Trophoblast cell (in vitro differentiated cells and primary cell): ENCODE data around the gene EPB41L2.

Experiments used
- DNase-seq, 2 donors: peaks; one replicate each; pipeline ENCODE4 v3.0.0-alpha.2; 2016
- H2AFZ ChIP-seq: 2 replicates; pipeline ENCODE4 v1.6.1; 2013; ENCODE audit warnings: low read length, moderate library complexity, mild to moderate bottlenecking; ENCODE audit not compliant: insufficient read depth, poor library complexity
- H2AK5ac ChIP-seq: 2 replicates; pipeline ENCODE4 v1.6.1; 2013; ENCODE audit warnings: mild to moderate bottlenecking, low read length
- H2BK120ac ChIP-seq: 2 replicates; pipeline ENCODE4 v1.6.1; 2013; ENCODE audit warnings: low read length, mild to moderate bottlenecking, moderate library complexity; ENCODE audit not compliant: insufficient read depth, poor library complexity
- H2BK12ac ChIP-seq: 2 replicates; pipeline ENCODE4 v1.6.1; 2013; ENCODE audit warnings: mild to moderate bottlenecking, low read length, moderate library complexity
- H2BK5ac ChIP-seq: 2 replicates; pipeline ENCODE4 v1.6.1; 2013; ENCODE audit warnings: low read length, low read depth, moderate library complexity, mild to moderate bottlenecking; ENCODE audit not compliant: poor library complexity
- H3K14ac ChIP-seq: 2 replicates; pipeline ENCODE4 v1.6.1; 2013; ENCODE audit warnings: mild to moderate bottlenecking, low read length
- H3K18ac ChIP-seq: 2 replicates; pipeline ENCODE4 v1.6.1; 2013; ENCODE audit warnings: mild to moderate bottlenecking, low read length
- H3K23ac ChIP-seq: 2 replicates; pipeline ENCODE4 v1.6.1; 2013; ENCODE audit warnings: low read length
- H3K27ac ChIP-seq: 2 replicates; pipeline ENCODE4 v1.5.1; 2013; ENCODE audit warnings: low read depth, mild to moderate bottlenecking, inconsistent platforms, low read length, moderate library complexity
- H3K27me3 ChIP-seq: 2 replicates; pipeline ENCODE4 v1.6.1; 2013; ENCODE audit warnings: inconsistent platforms, mild to moderate bottlenecking, low read length, moderate library complexity; ENCODE audit not compliant: insufficient read depth
- H3K36me3 ChIP-seq, 2 experiments: 1 replicate in 1 of 2; 2 replicates in 1 of 2; pipeline ENCODE4 v1.6.1; 2013; ENCODE audit warnings: low read length in 2 of 2, mild to moderate bottlenecking in 2 of 2, moderate library complexity in 1 of 2; ENCODE audit not compliant: insufficient read depth in 2 of 2, control insufficient read depth in 1 of 2
- H3K4ac ChIP-seq: 2 replicates; pipeline ENCODE4 v1.6.1; 2013; ENCODE audit warnings: low read depth, mild to moderate bottlenecking, low read length, moderate library complexity
- H3K4me1 ChIP-seq, 2 experiments: 1 replicate in 1 of 2; 2 replicates in 1 of 2; pipeline ENCODE4 v1.6.1; 2013; ENCODE audit warnings: low read length in 2 of 2, mild to moderate bottlenecking in 2 of 2, moderate library complexity in 1 of 2; ENCODE audit not compliant: insufficient read depth in 2 of 2, control insufficient read depth in 1 of 2
- H3K4me2 ChIP-seq: 2 replicates; pipeline ENCODE4 v1.6.1; 2013; ENCODE audit warnings: inconsistent platforms, mild to moderate bottlenecking, low read length, moderate library complexity
- H3K4me3 ChIP-seq: 2 replicates; pipeline ENCODE4 v1.5.1; 2013; ENCODE audit warnings: mild to moderate bottlenecking, low read depth, low read length, inconsistent platforms
- H3K79me1 ChIP-seq: one replicate; pipeline ENCODE4 v1.6.1; 2013; ENCODE audit warnings: low read length
- H3K79me2 ChIP-seq: 2 replicates; pipeline ENCODE4 v1.6.1; 2013; ENCODE audit warnings: low read length, mild to moderate bottlenecking; ENCODE audit not compliant: control insufficient read depth, insufficient read depth, poor library complexity
- H3K9ac ChIP-seq: 2 replicates; pipeline ENCODE4 v1.6.1; 2013; ENCODE audit warnings: mild to moderate bottlenecking, low read length
- H3K9me3 ChIP-seq: 2 replicates; pipeline ENCODE4 v1.6.1; 2013; ENCODE audit warnings: low read depth, mild to moderate bottlenecking, control low read depth, inconsistent platforms, low read length; ENCODE audit not compliant: insufficient read depth
- H4K12ac ChIP-seq: 2 replicates; pipeline ENCODE4 v1.6.1; 2013; ENCODE audit warnings: low read depth, mild to moderate bottlenecking, low read length, moderate library complexity
- H4K8ac ChIP-seq: 2 replicates; pipeline ENCODE4 v1.6.1; 2013; ENCODE audit warnings: low read depth, mild to moderate bottlenecking, low read length, moderate library complexity
- H4K91ac ChIP-seq: one replicate; pipeline ENCODE4 v1.6.1; 2013; ENCODE audit warnings: low read depth, mild to moderate bottlenecking, low read length, moderate library complexity
- WGBS: extraction: QIAGEN DNeasy Blood & Tissue Kit; methylation state at CpG from one replicate; pipeline ENCODE4 v1.1.7; 2013; ENCODE audit warnings: missing lambda C conversion rate; ENCODE audit not compliant: insufficient read length, insufficient coverage; ENCODE audit errors: extremely low coverage; 5-methylcytosine and 5-hydroxymethylcytosine counted together

The EPB41L2 gene

DNA sequence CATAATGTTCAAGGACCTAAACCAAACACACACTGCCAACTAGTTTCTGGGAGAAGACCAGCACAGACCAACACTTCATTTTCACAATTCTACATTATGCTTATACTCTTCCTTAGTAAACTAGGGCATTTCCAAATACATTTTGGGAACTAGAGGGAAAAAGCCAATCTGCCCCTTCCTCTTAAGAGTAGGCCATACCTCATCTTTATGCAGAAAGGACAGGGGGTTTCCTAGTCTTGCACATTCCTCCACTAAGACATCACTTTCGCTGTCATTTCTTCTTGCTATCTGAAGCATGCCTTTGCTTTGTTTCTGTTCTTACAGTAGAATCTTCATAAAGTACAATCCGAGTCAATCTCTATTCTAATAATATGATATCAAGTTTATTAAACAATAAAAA is 130.1 kb downstream of the EPB41L2 start:
- no peak overlapping the region for H3K9ac ChIP-seq
- H3K23ac ChIP-seq, result no peak overlapping the region
- no peaks in the 10 kb centered on the region for H3K27me3 ChIP-seq
- no peaks in the 10 kb centered on the region for H3K36me3 ChIP-seq
- no peak overlapping the region for H3K27ac ChIP-seq
- no peak overlapping the region for H2AK5ac ChIP-seq
- H3K4me2 ChIP-seq, result no peak overlapping the region
- H3K4me1 ChIP-seq, result peaks cover 4 to 6% of the 10 kb centered on the region in 2 experiments
- no peak overlapping the region for H2AFZ ChIP-seq
- no peak overlapping the region for H2BK120ac ChIP-seq
- H3K9me3 ChIP-seq, result no peaks in the 10 kb centered on the region
- no peak overlapping the region for H2BK12ac ChIP-seq
- DNase-seq, result no peak
- H3K4ac ChIP-seq, result no peak overlapping the region
- WGBS, result no CpG with 5 or more reads among the region's 2 CpGs
- no peak overlapping the region for H4K91ac ChIP-seq
- H3K18ac ChIP-seq, result no peak overlapping the region
- no peak overlapping the region for H2BK5ac ChIP-seq
- H3K79me2 ChIP-seq, result no peaks in the 10 kb centered on the region
- H4K8ac ChIP-seq, result no peak overlapping the region
- no peak overlapping the region for H4K12ac ChIP-seq
- no peaks in the 10 kb centered on the region for H3K79me1 ChIP-seq
- no peak overlapping the region for H3K14ac ChIP-seq
- H3K4me3 ChIP-seq, result no peak overlapping the region

DNA sequence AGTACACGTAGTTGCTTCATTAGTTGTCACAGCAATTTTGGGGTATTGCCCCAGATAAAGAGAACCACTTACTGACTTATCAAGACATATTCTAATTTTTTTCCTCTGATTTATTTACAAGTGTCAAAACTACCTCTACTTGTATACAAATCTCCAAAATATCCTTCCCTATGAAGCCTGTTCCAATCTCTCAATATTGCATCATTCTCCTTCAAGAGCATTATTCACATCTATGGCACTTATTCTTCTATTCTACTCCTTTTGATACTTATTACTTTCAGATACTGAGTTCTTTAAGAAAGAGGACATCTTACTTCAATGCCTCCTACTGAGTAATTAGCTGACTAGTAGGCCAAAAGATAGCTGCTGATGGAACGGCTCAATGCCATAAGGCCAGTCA is 130.6 kb downstream of the EPB41L2 start:
- no peaks in the 10 kb centered on the region for H3K9me3 ChIP-seq
- H4K12ac ChIP-seq, result no peak overlapping the region
- H3K4me3 ChIP-seq, result no peak overlapping the region
- no peak overlapping the region for H2BK120ac ChIP-seq
- H3K9ac ChIP-seq, result no peak overlapping the region
- H3K36me3 ChIP-seq, result no peaks in the 10 kb centered on the region
- WGBS, result no CpG with 5 or more reads among the region's 2 CpGs
- no peak overlapping the region for H2BK5ac ChIP-seq
- no peak for DNase-seq
- H3K27ac ChIP-seq, result no peak overlapping the region
- H3K18ac ChIP-seq, result no peak overlapping the region
- no peak overlapping the region for H2AFZ ChIP-seq
- no peak overlapping the region for H2BK12ac ChIP-seq
- no peak overlapping the region for H2AK5ac ChIP-seq
- no peak overlapping the region for H4K91ac ChIP-seq
- peaks cover 4 to 6% of the 10 kb centered on the region in 2 experiments for H3K4me1 ChIP-seq
- H3K79me2 ChIP-seq, result no peaks in the 10 kb centered on the region
- H3K14ac ChIP-seq, result no peak overlapping the region
- H4K8ac ChIP-seq, result no peak overlapping the region
- H3K27me3 ChIP-seq, result no peaks in the 10 kb centered on the region
- no peaks in the 10 kb centered on the region for H3K79me1 ChIP-seq
- H3K4me2 ChIP-seq, result no peak overlapping the region
- no peak overlapping the region for H3K23ac ChIP-seq
- no peak overlapping the region for H3K4ac ChIP-seq

DNA sequence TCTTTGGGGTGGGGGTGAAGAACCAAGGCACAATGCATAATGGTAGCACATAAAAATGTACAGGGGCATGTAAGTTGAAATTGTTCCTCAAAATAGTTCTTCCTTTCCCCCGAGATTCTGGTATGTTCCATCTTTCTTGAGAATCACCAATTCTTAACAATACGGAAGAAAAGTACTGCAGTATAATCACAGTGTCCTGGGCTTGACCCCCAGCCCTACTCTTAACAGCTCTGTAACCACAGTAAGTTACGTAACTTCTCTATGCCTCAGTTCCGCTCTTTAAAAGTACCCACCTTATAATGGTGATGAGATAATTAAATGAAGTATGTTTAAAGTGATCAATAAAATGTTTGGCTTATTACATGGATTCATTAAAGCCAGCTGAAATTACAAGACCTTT is 131.4 kb downstream of the EPB41L2 start:
- no peak overlapping the region for H2AFZ ChIP-seq
- H3K18ac ChIP-seq, result no peak overlapping the region
- H3K79me2 ChIP-seq, result no peaks in the 10 kb centered on the region
- H3K4me2 ChIP-seq, result no peak overlapping the region
- WGBS, result no CpG with 5 or more reads among the region's 4 CpGs
- no peak for DNase-seq
- no peak overlapping the region for H3K9ac ChIP-seq
- no peak overlapping the region for H3K23ac ChIP-seq
- H3K4me1 ChIP-seq, result peaks cover 4 to 8% of the 10 kb centered on the region in 2 experiments
- H3K79me1 ChIP-seq, result no peaks in the 10 kb centered on the region
- no peaks in the 10 kb centered on the region for H3K9me3 ChIP-seq
- H3K36me3 ChIP-seq, result no peaks in the 10 kb centered on the region
- no peak overlapping the region for H3K27ac ChIP-seq
- no peak overlapping the region for H2BK5ac ChIP-seq
- H2AK5ac ChIP-seq, result no peak overlapping the region
- H3K14ac ChIP-seq, result no peak overlapping the region
- H4K12ac ChIP-seq, result no peak overlapping the region
- no peaks in the 10 kb centered on the region for H3K27me3 ChIP-seq
- no peak overlapping the region for H2BK120ac ChIP-seq
- no peak overlapping the region for H4K8ac ChIP-seq
- H4K91ac ChIP-seq, result no peak overlapping the region
- no peak overlapping the region for H3K4ac ChIP-seq
- H3K4me3 ChIP-seq, result no peak overlapping the region
- H2BK12ac ChIP-seq, result no peak overlapping the region

DNA sequence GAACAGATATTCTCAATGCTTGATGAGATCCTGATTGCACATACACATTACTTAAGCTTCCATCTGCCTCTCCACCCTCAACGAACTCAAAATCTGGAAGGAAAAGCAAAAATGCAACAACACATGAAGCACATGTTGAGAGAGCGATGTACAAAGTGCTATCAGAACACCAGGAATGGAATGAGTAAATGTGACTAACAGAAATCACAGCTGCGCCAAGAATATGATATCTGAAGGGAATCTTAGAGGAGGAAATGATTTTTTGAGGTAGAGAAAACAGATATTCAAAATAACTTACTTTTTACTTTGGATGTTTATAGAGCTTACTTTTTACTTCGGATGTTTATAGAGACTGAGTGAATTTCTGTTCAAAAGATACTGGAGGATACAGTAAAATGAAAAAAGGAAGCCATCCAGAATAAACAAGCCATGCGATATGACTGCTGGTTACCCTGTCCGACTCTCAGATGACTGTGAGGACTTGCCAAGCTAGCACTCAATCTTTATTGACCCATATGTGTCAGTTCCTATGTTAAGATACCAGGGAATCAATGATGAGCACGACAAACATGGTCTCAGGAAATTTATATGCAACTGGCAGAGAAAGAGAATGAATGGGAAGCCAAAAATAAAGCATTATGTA is 133.9 kb downstream of the EPB41L2 start:
- Histone ChIP-seq H3K4me2 (no peak overlapping the region), H2AFZ (no peak overlapping the region), H2BK5ac (no peak overlapping the region), H2BK12ac (no peak overlapping the region), H3K18ac (no peak overlapping the region), H2BK120ac (no peak overlapping the region), H3K27ac (no peak overlapping the region), H3K79me2 (no peaks in the 10 kb centered on the region), H3K14ac (no peak overlapping the region), H3K4me3 (no peak overlapping the region), H4K12ac (no peak overlapping the region), H3K4ac (no peak overlapping the region), H3K27me3 (no peaks in the 10 kb centered on the region), H2AK5ac (no peak overlapping the region), H3K9ac (no peak overlapping the region), H3K79me1 (no peaks in the 10 kb centered on the region), H3K23ac (no peak overlapping the region), H3K4me1 (peaks cover 4 to 6% of the 10 kb centered on the region in 2 experiments), H3K9me3 (no peaks in the 10 kb centered on the region), H3K36me3 (no peaks in the 10 kb centered on the region), H4K8ac (no peak overlapping the region), H4K91ac (no peak overlapping the region)
- no peak for DNase-seq
- no CpG with 5 or more reads among the region's 7 CpGs for WGBS
